Brain microvascular endothelial cell (primary cell): ENCODE results near the gene COL6A5.
"Not testable (repeated sequence)": the region's sequence is repeated elsewhere in the genome, so short reads cannot be mapped to it uniquely, and the experiment has no call there.

Experiments
- DNase-seq: peaks from one replicate; pipeline ENCODE4 v3.0.0-alpha.2; 2020
- H3K27ac ChIP-seq: fragments of 250-450 bp; sonication (Bioruptor Pico); 2 replicates; pipeline ENCODE4 v1.5.1; 2020; ENCODE audit warnings: mild to moderate bottlenecking, moderate library complexity
- H3K27me3 ChIP-seq: fragments of 250-450 bp; sonication (Bioruptor Pico); replicated peaks from 2 replicates; pipeline ENCODE4 v1.5.1; 2020; ENCODE audit warnings: mild to moderate bottlenecking
- H3K36me3 ChIP-seq: fragments of 250-450 bp; sonication (Bioruptor Pico); replicated peaks from 2 replicates; pipeline ENCODE4 v1.5.1; 2020; ENCODE audit warnings: mild to moderate bottlenecking
- H3K4me3 ChIP-seq: 2 replicates; pipeline ENCODE4 v1.5.1; 2011; ENCODE audit warnings: low read depth, mild to moderate bottlenecking, control low read depth, low read length, moderate library complexity
- CTCF ChIP-seq: IDR thresholded peaks from 2 replicates; pipeline ENCODE4 v1.5.1; 2011; ENCODE audit warnings: low read depth, mild to moderate bottlenecking, moderate library complexity, low read length, control low read depth, inconsistent platforms; ENCODE audit errors: missing control alignments
- in situ Hi-C: cut with HindIII; loops from 2 replicates; pipeline ENCODE4 v1.10.0; 2017; ENCODE audit warnings: low sequenced_read_pairs, low pct_ligation_motif_present

COL6A5 gene

GRCh38 chr3:130425484-130425883 lies 80.0 kb downstream of the COL6A5 start:
- no peak for DNase-seq
- H3K36me3 ChIP-seq, result no peaks in the 10 kb centered on the region
- H3K27me3 ChIP-seq, result no peaks in the 10 kb centered on the region
- in situ Hi-C loops, result no loop called here
- no peak overlapping the region for H3K4me3 ChIP-seq
- H3K27ac ChIP-seq, result no peak overlapping the region
- TF ChIP-seq CTCF, result no peak

- H3K27ac ChIP-seq, result no peak overlapping the region
- no peaks in the 10 kb centered on the region for H3K36me3 ChIP-seq
- H3K27me3 ChIP-seq, result no peaks in the 10 kb centered on the region
- TF ChIP-seq CTCF, result no peak
- no peak overlapping the region for H3K4me3 ChIP-seq
- in situ Hi-C loops, result no loop called here
- DNase-seq, result no peak
Observed at GRCh38 chr3:130426206-130426605, 80.7 kb downstream of the COL6A5 start.

- H3K4me3 ChIP-seq, result no peak overlapping the region
- H3K27ac ChIP-seq, result no peak overlapping the region
- DNase-seq, result peak; percentile 11
- no peak for TF ChIP-seq CTCF
- in situ Hi-C loops, result no loop called here
- no peaks in the 10 kb centered on the region for H3K27me3 ChIP-seq
- no peaks in the 10 kb centered on the region for H3K36me3 ChIP-seq
Observed at GRCh38 chr3:130428871-130429712, 83.6 kb downstream of the COL6A5 start.

- in situ Hi-C loops, result no loop called here
- Histone ChIP-seq H3K4me3 (no peak overlapping the region), H3K27me3 (no peaks in the 10 kb centered on the region), H3K36me3 (no peaks in the 10 kb centered on the region), H3K27ac (no peak overlapping the region)
- TF ChIP-seq CTCF, result no peak
- DNase-seq, result no peak
Observed at GRCh38 chr3:130429713-130430023, 84.2 kb downstream of the COL6A5 start.

- no peak overlapping the region for H3K27ac ChIP-seq
- no peak for TF ChIP-seq CTCF
- no peaks in the 10 kb centered on the region for H3K27me3 ChIP-seq
- no peaks in the 10 kb centered on the region for H3K36me3 ChIP-seq
- H3K4me3 ChIP-seq, result no peak overlapping the region
- DNase-seq, result no peak
- in situ Hi-C loops, result no loop called here
Observed at GRCh38 chr3:130430266-130430665, 84.8 kb downstream of the COL6A5 start.

DNA sequence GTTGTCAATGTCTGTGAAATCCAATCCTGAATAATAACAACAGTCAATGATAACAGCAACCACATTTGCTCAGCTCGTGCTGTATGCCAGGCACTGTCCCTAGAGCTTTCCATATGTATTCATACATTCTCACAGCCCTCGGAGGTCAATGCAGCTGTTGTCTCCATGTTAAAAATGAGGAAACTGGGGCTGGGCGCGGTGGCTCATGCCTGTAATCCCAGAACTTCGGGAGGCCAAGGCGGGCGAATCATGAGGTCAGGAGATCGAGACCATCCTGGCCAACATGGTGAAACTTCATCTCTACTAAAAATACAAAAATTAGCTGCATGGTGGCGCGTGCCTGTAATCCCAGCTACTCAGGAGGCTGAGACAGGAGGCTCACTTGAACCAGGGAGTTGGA lies 86.6 kb downstream of the COL6A5 start:
- DNase-seq, H3K4me3 ChIP-seq, H3K36me3 ChIP-seq, in situ Hi-C loops, H3K27me3 ChIP-seq, H3K27ac ChIP-seq: not testable (repeated sequence)
